Measurements from ENCODE around the gene SMIM31.

The SMIM31 gene

DNA sequence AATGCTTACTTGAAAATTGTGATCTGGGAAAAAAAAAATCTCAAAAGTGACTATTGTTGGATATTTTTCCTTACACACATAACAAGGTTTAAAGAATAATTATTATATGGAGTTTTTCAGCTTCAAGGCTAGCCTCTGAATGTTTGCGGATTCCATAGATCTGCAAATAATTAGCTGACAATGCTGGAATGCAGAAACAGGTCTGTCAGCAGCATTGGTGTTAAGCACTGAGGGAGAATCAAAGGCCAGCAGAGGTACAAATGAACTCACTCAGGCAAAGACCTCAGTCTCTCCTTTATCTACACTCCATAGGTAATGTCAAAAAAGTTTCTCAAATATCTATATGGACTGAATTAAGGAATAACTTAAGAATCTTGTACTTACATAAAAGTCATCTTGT is 35.1 kb downstream of the SMIM31 start:
- DNase-seq (ENCODE audit: low read depth), result no peak

DNA sequence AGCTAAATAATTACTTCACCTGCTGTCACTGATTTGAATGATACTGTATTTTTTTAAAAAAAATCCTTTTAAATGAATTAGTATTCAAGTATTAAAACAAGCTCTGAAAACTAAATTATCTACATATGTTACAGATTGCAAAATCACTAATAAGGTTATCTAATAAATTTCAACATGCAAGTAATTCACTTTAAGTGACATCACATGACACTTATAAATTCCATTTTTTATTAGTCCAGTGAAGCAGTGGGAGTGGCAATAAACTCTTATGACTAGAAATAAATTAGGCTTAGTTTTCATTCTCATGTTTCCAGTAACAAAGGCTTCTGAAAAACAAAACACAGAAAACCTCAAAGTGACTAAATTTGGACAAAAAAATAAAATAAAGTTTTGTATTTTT is 36.3 kb downstream of the SMIM31 start:
- DNase-seq (ENCODE audit: low read depth), result no peak

DNA sequence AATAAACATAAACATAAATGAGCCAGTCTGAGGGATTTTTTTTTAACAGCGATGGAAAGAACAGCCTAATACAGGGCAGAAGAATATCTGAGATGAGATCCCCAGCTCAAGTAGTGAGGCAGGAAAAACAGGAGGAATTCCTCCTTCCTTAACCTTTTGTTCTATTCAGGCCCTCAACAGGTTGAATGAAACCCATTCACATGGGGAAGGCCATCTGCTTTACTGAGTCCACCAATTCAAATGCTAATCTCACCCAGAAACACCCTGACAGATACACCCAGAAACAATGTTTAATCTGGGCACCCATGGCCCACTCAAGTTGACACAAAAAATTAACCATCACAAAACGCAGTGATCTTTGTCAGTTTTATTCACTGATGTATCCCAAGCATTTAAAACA is 45.5 kb downstream of the SMIM31 start:
- DNase-seq (ENCODE audit: low read depth), result no peak

DNA sequence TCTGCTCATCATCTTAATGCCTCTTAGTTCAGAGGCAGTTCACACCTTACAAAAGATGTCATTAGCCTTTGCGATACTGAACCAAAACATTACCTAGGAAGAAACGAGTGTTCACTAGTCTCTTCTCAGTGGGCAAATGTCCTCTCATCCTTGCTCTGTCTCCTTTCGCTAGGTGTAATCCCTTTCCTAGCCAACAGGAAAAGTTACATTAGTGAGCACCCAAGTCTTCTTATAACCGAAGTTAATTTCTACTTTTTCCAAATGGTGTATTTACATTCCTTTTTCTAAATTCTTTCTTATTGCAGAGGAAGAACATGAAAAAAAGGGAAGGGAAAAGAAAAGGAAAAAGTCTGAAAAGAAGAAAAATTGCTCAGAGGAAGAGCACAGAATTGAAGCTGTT is 46.9 kb downstream of the SMIM31 start:
- DNase-seq (ENCODE audit: low read depth), result no peak

DNA sequence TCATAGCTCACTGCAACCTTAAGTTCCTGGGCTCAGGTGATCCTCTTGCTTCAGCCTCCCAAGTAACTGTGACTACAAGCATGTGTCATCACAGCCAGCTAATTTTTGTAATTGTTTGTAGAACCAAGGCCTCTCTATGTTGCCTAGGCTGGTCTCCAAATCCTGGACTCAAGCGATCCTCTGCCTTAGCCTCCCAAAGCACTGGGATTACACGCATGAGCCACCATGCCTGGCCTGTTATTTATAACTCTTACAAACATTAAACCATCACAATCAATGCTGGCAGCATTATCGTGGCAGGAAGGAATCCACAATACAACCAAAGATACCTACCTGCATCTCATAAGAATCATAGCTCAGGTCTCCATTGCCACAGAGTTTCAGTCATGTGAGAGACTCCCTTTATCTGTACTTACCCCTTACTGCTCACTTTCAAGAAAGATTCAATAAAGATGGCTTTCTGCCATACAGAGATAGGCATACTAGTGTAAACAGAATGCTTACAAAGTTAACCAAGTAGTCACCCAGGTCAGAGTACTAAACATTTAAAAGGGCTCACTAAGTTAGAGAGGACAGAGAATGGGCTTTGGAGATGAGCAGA is 48.5 kb downstream of the SMIM31 start:
- no peak for DNase-seq (ENCODE audit: low read depth)

DNA sequence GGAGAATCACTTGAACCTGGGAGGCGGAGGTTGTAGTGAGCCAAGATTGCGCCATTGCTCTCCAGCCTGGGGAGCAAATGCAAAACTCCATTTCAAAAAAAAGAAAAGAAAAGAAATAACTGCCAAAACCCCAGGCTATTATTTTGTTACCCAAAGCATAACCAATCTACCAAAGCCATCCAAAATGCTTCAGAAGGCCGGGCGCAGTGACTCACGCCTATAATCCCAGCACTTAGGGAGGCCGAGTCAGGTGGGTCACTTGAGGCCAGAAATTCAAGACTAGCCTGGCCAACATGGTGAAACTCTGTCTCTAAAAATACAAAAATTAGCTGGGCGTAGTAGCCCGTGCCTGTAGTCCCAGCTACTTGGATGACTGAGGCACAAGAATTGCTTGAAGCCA is 49.8 kb downstream of the SMIM31 start:
- no peak for DNase-seq (ENCODE audit: low read depth)

DNA sequence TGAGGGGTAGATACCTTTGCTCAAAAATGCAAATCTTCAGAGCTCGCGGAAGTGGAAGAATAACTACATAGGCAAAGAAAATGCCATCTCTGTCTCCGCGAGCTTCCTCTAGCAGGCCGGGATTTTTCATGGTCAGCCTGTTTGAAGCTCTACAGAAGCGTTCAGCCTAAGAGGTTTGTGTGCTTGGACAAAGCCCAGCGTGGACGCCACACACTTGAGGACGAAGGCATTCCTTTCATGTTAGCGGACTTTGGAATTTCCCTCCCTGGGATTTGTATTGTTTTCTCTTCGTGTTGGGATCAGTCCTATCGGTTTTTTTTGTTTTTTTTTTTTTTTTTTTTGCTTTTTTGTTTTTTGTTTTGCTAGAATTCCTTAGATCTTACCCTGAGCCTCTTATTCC is 53.7 kb downstream of the SMIM31 start:
- no peak for DNase-seq (ENCODE audit: low read depth)

DNA sequence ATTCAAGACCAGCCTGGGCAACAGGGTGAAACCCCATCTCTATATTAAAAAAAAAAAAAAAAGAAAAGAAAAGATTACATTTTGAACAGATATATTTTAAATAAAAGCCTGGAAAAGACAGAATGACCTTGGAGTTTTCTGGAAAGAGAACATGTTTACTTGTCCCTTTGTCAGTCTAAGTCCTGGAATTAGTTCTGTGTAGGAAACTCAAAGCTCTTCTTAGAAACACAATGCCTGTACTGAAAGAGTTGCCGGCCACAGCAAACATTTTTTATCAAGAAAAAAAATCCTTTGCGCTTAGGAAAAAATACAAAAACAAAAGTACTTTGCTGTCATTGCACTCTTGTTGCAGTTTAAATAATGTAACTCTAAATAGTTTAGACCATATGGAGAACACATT is 59.6 kb downstream of the SMIM31 start:
- no peak for DNase-seq (ENCODE audit: low read depth)

DNA sequence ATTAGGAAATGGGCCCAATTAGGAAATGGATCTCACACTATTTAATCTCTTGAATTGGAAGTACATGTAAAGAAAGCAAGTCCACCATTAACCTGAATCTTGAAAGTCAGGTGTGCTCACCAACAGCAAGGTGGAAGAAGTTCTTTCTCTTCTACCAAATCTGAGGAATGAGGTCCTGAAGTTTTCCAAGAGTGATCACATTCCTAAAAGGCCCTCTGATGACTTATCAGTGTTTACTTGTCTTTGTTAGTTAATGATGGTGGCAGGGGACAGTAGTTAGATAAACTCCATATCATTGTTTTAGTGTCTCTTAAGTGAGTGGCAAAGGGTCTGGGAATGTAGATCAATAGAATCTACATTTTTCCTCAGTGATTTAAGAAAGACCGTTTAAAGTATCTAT is 61.8 kb downstream of the SMIM31 start:
- no peak for DNase-seq (ENCODE audit: low read depth)

DNA sequence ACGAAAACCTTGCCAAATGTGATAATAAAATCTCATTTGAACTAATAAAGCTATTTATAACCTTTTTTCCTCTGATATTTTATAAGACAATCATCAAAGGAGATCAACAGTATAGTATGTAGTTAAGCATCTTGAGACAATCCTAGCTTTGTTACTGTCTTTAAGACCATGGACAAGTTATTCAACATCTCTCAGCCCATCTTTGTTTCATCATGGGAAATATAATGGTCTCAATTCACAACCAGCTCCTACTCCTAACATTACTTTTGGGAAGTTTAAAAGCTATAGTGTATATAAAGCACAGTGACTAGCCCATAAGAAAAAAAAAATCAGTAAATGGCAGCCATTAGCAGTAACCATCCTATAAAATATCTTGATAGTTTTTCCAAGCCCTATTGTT is 65.4 kb downstream of the SMIM31 start:
- DNase-seq (ENCODE audit: low read depth), result no peak

DNA sequence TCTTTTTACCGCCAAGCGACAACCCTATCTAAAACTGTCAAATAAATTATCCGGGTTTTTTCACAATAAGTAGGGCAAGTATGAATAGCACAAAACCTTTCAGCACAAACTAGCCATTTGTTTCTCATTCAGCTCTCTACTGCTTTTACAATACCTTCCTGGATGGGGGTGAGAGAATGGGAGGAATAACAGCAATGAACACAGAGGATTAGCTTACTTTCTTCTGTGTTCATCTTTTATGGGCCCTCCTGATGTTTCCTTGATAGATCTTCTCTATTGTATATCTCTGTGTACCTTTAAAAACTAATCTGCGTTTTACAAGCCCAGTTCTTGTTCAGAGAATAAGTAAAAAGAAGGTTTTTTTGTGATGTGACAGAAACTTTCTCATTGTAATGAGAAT is 67.8 kb downstream of the SMIM31 start:
- DNase-seq (ENCODE audit: low read depth), result no peak

DNA sequence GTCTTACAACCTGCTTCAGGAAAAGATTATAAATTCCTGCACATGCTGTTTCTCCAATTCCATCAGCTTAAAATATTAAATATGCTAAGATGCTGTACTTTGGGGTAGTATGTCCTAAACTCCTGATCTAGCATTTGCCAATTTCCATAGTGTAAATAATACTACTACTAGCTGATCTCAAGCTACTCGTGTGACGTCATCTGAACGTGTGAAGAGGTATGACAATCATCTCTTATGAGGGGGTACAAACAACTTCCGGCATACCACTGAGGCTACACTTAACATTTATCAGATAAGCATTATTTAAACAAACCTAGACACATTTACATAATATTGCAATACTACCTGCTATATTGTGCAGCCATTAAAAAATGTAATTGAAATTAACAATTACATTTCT is 70.7 kb downstream of the SMIM31 start:
- DNase-seq (ENCODE audit: low read depth), result no peak

DNA sequence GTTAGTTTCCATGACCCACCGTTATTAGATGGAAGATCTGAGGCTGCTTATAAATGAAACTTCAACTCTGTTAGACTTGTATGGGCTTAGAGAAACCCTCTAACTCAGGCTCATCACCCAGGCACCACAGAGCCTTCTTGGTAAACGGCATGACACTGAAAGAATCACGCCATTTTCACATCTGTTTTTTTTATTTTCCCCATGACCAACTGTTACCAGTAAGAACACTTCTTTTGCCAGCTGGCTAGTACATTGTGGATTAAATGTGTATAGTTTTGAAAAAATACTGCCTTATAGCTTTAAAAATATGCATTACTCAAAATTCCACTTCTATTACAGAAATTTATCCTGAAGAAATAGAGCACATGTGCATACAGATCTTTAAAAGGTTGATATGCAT is 75.0 kb downstream of the SMIM31 start:
- no peak for DNase-seq (ENCODE audit: low read depth)

DNA sequence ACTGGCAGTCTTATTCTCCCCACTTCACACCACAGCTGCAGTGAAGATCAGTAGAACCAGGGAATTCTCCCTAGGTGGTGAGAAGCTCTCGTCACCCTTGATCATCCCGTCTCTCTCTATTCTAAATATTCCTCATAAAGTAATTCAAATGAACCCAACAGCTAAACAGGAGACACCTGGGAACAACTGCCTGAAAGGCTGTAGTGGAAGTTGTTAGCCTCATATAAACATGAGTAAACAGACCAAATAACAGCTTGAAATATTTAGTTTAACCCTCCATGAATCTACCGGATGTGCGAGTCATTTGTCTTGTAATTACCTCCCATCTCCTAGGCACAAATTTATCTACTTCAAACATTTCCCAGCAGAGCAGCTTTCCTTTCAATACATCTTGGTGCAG is 92.6 kb downstream of the SMIM31 start:
- no peak for DNase-seq (ENCODE audit: low read depth)

DNA sequence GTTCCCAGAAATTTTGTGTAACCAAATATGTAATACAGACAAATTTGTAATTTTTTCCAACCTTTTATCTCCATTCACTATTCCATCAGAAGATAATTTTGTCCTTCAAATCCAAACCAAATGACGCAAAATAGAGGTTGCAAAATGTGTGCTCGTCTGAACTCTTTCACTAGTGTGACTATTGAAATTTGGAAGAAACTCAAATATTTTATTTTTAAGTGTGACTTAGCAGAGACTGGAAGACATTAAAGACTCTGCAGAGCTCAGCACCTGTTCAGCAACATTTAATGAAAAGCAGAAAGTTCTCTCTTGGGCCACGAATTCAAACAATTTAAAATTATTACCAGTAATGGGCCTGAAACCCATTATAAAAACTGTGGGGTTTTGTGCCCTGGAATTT is 93.1 kb downstream of the SMIM31 start:
- no peak for DNase-seq (ENCODE audit: low read depth)

DNA sequence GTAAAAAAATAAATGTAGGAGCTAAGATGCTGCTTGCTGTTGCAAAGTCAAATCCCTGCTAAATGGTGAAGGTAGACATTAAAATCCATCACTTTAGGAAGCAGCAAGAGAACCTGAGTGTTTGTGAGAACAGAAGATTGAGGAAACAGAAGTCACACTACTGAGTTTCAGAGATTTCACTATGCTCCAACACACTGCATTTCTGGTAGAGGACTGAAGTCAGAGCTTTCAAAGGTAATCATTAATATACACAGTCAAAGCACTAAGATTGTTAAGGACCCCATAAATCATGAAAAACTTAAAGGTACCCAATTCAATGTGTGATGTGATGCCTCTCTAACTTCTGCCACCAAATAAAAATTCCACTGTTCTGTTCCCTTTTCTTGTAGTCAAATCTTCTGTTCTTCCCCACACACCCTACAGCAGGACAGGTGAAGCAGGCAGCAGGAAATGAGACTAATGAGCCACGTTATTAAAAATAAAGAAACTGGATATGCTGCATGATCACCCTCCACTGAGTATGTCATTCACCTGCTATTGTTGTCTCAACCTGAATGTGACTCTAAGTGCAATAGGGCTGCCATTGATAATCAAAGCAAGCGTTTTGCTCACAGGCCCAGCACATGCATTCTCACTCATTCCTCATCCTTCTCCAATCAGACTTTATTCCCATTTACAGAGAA is 94.2 kb downstream of the SMIM31 start:
- no peak for DNase-seq (ENCODE audit: low read depth)
